Measurements from ENCODE around the gene MEI1. TPM values are rescaled to one million over a fixed set of nuclear protein-coding genes. Genes with fewer than 3 reads are reported as not detected.
"Not testable (repeated sequence)": the region's sequence is repeated elsewhere in the genome, so short reads cannot be mapped to it uniquely, and the experiment has no call there.

Gene MEI1
- polyA plus RNA-seq, 6 donors from 2014 or later: 75.0 to 160 (median 83.4) TPM

- peaks cover 20 to 27% of the 10 kb centered on the region in 2 donors for H3K36me3 Mint-ChIP-seq
- H3K27ac Mint-ChIP-seq: peak overlapping the region in 4 of 6 donors; percentile 38 to 89 (median 64)
- H3K9me3 Mint-ChIP-seq: no peaks in the 10 kb centered on the region
- H3K4me3 Mint-ChIP-seq: no peak overlapping the region
- DNase-seq (no peak), ATAC-seq (ENCODE audit: low read depth in 2 of 2) (no peak)
- no peaks in the 10 kb centered on the region for H3K27me3 Mint-ChIP-seq
- H3K4me1 Mint-ChIP-seq: peaks cover 0 to 15% (median 8%) of the 10 kb centered on the region in 3 donors
Observed at GRCh38 chr22:41664951-41665350, 34.4 kb upstream of the MEI1 start.

GRCh38 chr22:41668971-41669911 lies 30.1 kb upstream of the MEI1 start:
- Mint-ChIP-seq H3K27ac (peak overlapping the region in 4 of 6 donors; percentile 26 to 78 (median 50)), H3K36me3 (peaks cover 0 to 3% of the 10 kb centered on the region in 2 donors), H3K9me3 (no peaks in the 10 kb centered on the region), H3K4me1 (peaks cover 3 to 20% (median 7%) of the 10 kb centered on the region in 3 donors), H3K27me3 (no peaks in the 10 kb centered on the region), H3K4me3 (peak overlapping the region in 2 of 8 donors; percentile 69 to 72)
- ATAC-seq (ENCODE audit: low read depth in 2 of 2) (no peak), DNase-seq (no peak)

GRCh38 chr22:41672096-41672495 lies 27.2 kb upstream of the MEI1 start:
- H3K4me3 Mint-ChIP-seq; H3K9me3 Mint-ChIP-seq; DNase-seq; ATAC-seq (ENCODE audit: low read depth in 2 of 2); H3K27me3 Mint-ChIP-seq: not testable (repeated sequence)
- Mint-ChIP-seq H3K27ac (peak overlapping the region in 2 of 6 donors; percentile 27 to 73), H3K36me3 (peaks cover 0 to 13% of the 10 kb centered on the region in 2 donors), H3K4me1 (peaks cover 10 to 18% (median 11%) of the 10 kb centered on the region in 3 donors)

GRCh38 chr22:41672780-41673509 lies 26.4 kb upstream of the MEI1 start:
- Mint-ChIP-seq H3K9me3 (no peaks in the 10 kb centered on the region), H3K36me3 (peaks cover 0 to 20% of the 10 kb centered on the region in 2 donors), H3K4me3 (no peak overlapping the region), H3K27me3 (no peaks in the 10 kb centered on the region), H3K27ac (peak overlapping the region in 5 of 6 donors; percentile 4 to 81 (median 47)), H3K4me1 (peaks cover 11 to 24% (median 12%) of the 10 kb centered on the region in 3 donors)
- ATAC-seq (ENCODE audit: low read depth in 2 of 2) (peak in 1 of 2 donors; percentile 21), DNase-seq (no peak)

- peaks cover 11 to 26% (median 12%) of the 10 kb centered on the region in 3 donors for H3K4me1 Mint-ChIP-seq
- peak overlapping the region in 5 of 6 donors; percentile 17 to 88 (median 68) for H3K27ac Mint-ChIP-seq
- no peak for DNase-seq
Observed at GRCh38 chr22:41674846-41675340, 24.4 kb upstream of the MEI1 start.

GRCh38 chr22:41676134-41676533 lies 23.2 kb upstream of the MEI1 start:
- H3K27me3 Mint-ChIP-seq: no peaks in the 10 kb centered on the region
- H3K9me3 Mint-ChIP-seq: no peaks in the 10 kb centered on the region
- DNase-seq: no peak
- H3K27ac Mint-ChIP-seq: peak overlapping the region in 1 of 6 donors; percentile 80
- ATAC-seq (ENCODE audit: low read depth in 2 of 2): no peak
- peaks cover 11 to 37% (median 21%) of the 10 kb centered on the region in 3 donors for H3K4me1 Mint-ChIP-seq
- no peak overlapping the region for H3K4me3 Mint-ChIP-seq
- H3K36me3 Mint-ChIP-seq: peaks cover 0 to 21% of the 10 kb centered on the region in 2 donors

More at GRCh38 chr22:41674846-41675340, 24.4 kb upstream of the MEI1 start:
- ATAC-seq (ENCODE audit: low read depth in 2 of 2): no peak
- Mint-ChIP-seq H3K36me3 (peaks cover 0 to 21% of the 10 kb centered on the region in 2 donors), H3K9me3 (no peaks in the 10 kb centered on the region), H3K27me3 (no peaks in the 10 kb centered on the region), H3K4me3 (peak overlapping the region in 1 of 8 donors; percentile 21)

GRCh38 chr22:41681616-41682015 lies 17.7 kb upstream of the MEI1 start:
- no peaks in the 10 kb centered on the region for H3K27me3 Mint-ChIP-seq
- H3K9me3 Mint-ChIP-seq: no peaks in the 10 kb centered on the region

GRCh38 chr22:41682033-41682807 lies 17.1 kb upstream of the MEI1 start:
- ATAC-seq (ENCODE audit: low read depth in 2 of 2) (peak; percentile 89 to 92), DNase-seq (peak; percentile 87)
- Mint-ChIP-seq H3K27me3 (no peaks in the 10 kb centered on the region), H3K36me3 (peaks cover 4 to 15% of the 10 kb centered on the region in 2 donors), H3K9me3 (no peaks in the 10 kb centered on the region), H3K4me3 (peak overlapping the region; percentile 93 to 100 (median 98)), H3K27ac (peak overlapping the region; percentile 99 to 100 (median 100)), H3K4me1 (peaks cover 14 to 42% (median 34%) of the 10 kb centered on the region in 3 donors)

More at GRCh38 chr22:41681616-41682015, 17.7 kb upstream of the MEI1 start:
- peak overlapping the region; percentile 93 to 100 (median 98) for H3K4me3 Mint-ChIP-seq
- peak; percentile 43 to 57 for ATAC-seq (ENCODE audit: low read depth in 2 of 2)
- H3K4me1 Mint-ChIP-seq: peaks cover 14 to 37% (median 33%) of the 10 kb centered on the region in 3 donors
- H3K27ac Mint-ChIP-seq: peak overlapping the region; percentile 99 to 100 (median 100)
- H3K36me3 Mint-ChIP-seq: peaks cover 4 to 15% of the 10 kb centered on the region in 2 donors
- DNase-seq: peak; percentile 21

- H3K27ac Mint-ChIP-seq: peak overlapping the region; percentile 99 to 100 (median 100)
- DNase-seq: no peak
- peaks cover 16 to 48% (median 36%) of the 10 kb centered on the region in 3 donors for H3K4me1 Mint-ChIP-seq
- H3K36me3 Mint-ChIP-seq: peaks cover 4 to 7% of the 10 kb centered on the region in 2 donors
- H3K9me3 Mint-ChIP-seq: no peaks in the 10 kb centered on the region
- no peak for ATAC-seq (ENCODE audit: low read depth in 2 of 2)
- H3K27me3 Mint-ChIP-seq: no peaks in the 10 kb centered on the region
- peak overlapping the region; percentile 93 to 100 (median 98) for H3K4me3 Mint-ChIP-seq
Observed at GRCh38 chr22:41683052-41683451, 16.3 kb upstream of the MEI1 start.

GRCh38 chr22:41683616-41684015 lies 15.7 kb upstream of the MEI1 start:
- H3K4me3 Mint-ChIP-seq: peak overlapping the region in 5 of 8 donors; percentile 19 to 99 (median 98)
- H3K36me3 Mint-ChIP-seq: peaks cover 4 to 7% of the 10 kb centered on the region in 2 donors
- no peak for ATAC-seq (ENCODE audit: low read depth in 2 of 2)
- H3K9me3 Mint-ChIP-seq: no peaks in the 10 kb centered on the region
- no peak for DNase-seq
- H3K4me1 Mint-ChIP-seq: peaks cover 20 to 50% (median 42%) of the 10 kb centered on the region in 3 donors
- peak overlapping the region in 5 of 6 donors; percentile 99 to 100 (median 100) for H3K27ac Mint-ChIP-seq
- H3K27me3 Mint-ChIP-seq: no peaks in the 10 kb centered on the region

- Mint-ChIP-seq H3K4me1 (peaks cover 24 to 56% (median 42%) of the 10 kb centered on the region in 3 donors), H3K27ac (peak overlapping the region in 3 of 6 donors; percentile 44 to 99 (median 60)), H3K27me3 (no peaks in the 10 kb centered on the region), H3K4me3 (peak overlapping the region in 2 of 8 donors; percentile 22 to 99), H3K9me3 (no peaks in the 10 kb centered on the region), H3K36me3 (peaks cover 4 to 7% of the 10 kb centered on the region in 2 donors)
- DNase-seq (no peak), ATAC-seq (ENCODE audit: low read depth in 2 of 2) (no peak)
Observed at GRCh38 chr22:41684194-41684593, 15.1 kb upstream of the MEI1 start.

GRCh38 chr22:41686890-41687289 lies 12.4 kb upstream of the MEI1 start:
- not testable (repeated sequence) for H3K36me3 Mint-ChIP-seq; ATAC-seq (ENCODE audit: low read depth in 2 of 2); H3K27me3 Mint-ChIP-seq; DNase-seq; H3K9me3 Mint-ChIP-seq
- peak overlapping the region; percentile 29 to 99 (median 95) for H3K4me3 Mint-ChIP-seq
- H3K27ac Mint-ChIP-seq: peak overlapping the region in 2 of 6 donors; percentile 99
- peaks cover 28 to 56% (median 38%) of the 10 kb centered on the region in 3 donors for H3K4me1 Mint-ChIP-seq

Measured in naive B cell (primary cell).